ENCODE results near the gene NCKAP1. TPM values are rescaled to one million over a fixed set of nuclear protein-coding genes. Genes with fewer than 3 reads are reported as not detected.
A peak's percentile ranks its signal among the peaks of the same experiment; 100 is the strongest.
"Not testable (repeated sequence)": the region's sequence is repeated elsewhere in the genome, so short reads cannot be mapped to it uniquely, and the experiment has no call there.

The NCKAP1 gene
- polyA plus RNA-seq, 1 experiment, result 58.0 TPM

GRCh38 chr2:182994228-182994912 lies 43.9 kb downstream of the NCKAP1 start:
- no peak for DNase-seq (ENCODE audit: low read depth)
- POLR2A ChIA-PET, result no interaction called here
- Histone ChIP-seq H3K36me3 (ENCODE audit: control insufficient read depth, insufficient read depth, low read length) (0 out of 2 replicates have a peak, but pooled peaks cover 3% of the 10 kb centered on the region), H3K27me3 (ENCODE audit: control insufficient read depth, insufficient read depth, low read length) (no peaks in the 10 kb centered on the region), H3K4me3 (ENCODE audit: low read depth, low read length) (no peak overlapping the region)
- TF ChIP-seq, protein P1, sequence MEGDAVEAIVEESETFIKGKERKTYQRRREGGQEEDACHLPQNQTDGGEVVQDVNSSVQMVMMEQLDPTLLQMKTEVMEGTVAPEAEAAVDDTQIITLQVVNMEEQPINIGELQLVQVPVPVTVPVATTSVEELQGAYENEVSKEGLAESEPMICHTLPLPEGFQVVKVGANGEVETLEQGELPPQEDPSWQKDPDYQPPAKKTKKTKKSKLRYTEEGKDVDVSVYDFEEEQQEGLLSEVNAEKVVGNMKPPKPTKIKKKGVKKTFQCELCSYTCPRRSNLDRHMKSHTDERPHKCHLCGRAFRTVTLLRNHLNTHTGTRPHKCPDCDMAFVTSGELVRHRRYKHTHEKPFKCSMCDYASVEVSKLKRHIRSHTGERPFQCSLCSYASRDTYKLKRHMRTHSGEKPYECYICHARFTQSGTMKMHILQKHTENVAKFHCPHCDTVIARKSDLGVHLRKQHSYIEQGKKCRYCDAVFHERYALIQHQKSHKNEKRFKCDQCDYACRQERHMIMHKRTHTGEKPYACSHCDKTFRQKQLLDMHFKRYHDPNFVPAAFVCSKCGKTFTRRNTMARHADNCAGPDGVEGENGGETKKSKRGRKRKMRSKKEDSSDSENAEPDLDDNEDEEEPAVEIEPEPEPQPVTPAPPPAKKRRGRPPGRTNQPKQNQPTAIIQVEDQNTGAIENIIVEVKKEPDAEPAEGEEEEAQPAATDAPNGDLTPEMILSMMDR (IDR thresholded peaks at IDR 0.05; ENCODE audit: insufficient read depth, low read depth, low read length), result no peak
- CTCF ChIA-PET, result no interaction called here

DNA sequence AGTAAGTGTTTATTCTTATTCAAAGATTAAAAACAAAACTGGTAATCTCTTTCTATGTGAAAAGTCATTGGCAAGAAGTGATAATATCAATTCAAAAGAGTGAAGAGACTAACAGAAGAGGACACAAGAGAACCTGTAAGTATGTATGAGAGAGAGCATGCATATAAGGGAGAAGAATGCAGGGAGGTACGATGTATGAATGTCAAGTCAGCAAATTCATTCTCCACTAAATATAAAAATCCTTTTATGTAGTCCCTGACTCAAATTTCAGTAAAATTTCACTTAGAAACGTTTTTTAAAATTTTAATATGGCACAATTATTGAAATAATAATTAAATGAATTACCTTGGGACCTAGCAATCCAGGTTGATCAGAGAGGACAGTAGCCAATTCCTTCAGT lies 55.3 kb downstream of the NCKAP1 start:
- no peak overlapping the region for H3K4me3 ChIP-seq (ENCODE audit: low read depth, low read length)
- ChIA-PET CTCF (interaction anchor here (1.6 kb wide), 1 partner anchor 316 kb away, joined by 4 read pairs; no protein-coding TSS in a partner anchor), POLR2A (no interaction called here)
- DNase-seq (ENCODE audit: low read depth), result no peak
- H3K27me3 ChIP-seq (ENCODE audit: control insufficient read depth, insufficient read depth, low read length), result no peaks in the 10 kb centered on the region
- TF ChIP-seq, protein P1 (IDR thresholded peaks at IDR 0.05; ENCODE audit: insufficient read depth, low read depth, low read length), result no peak
- H3K36me3 ChIP-seq (ENCODE audit: control insufficient read depth, insufficient read depth, low read length), result peaks cover 1% of the 10 kb centered on the region

DNA sequence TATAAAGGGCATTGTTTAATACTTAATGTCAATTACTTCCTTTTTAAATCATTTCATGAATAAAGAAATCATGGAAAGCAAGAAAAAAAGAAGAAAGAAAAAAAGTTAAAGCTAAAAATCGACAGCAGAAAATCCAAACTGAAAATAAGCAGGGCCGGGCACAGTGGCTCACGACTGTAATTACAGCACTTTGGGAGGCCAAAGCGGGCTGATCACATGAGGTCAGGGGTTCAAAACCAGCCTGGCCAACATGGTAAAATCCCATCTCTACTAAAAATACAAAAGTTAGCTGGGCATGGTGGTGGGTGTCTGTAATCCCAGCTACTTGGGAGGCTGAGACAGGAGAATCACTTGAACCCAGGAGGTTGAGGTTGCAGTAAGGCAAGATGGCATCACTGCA lies 56.8 kb downstream of the NCKAP1 start:
- POLR2A ChIA-PET; H3K4me3 ChIP-seq (ENCODE audit: low read depth, low read length); H3K36me3 ChIP-seq (ENCODE audit: control insufficient read depth, insufficient read depth, low read length); DNase-seq (ENCODE audit: low read depth); H3K27me3 ChIP-seq (ENCODE audit: control insufficient read depth, insufficient read depth, low read length): not testable (repeated sequence)
- CTCF ChIA-PET, result interaction anchor here (1.4 to 3.1 kb wide), 7 partner anchors 11 to 219 kb away, joined by 3 to 37 read pairs (median 7); no protein-coding TSS in a partner anchor

DNA sequence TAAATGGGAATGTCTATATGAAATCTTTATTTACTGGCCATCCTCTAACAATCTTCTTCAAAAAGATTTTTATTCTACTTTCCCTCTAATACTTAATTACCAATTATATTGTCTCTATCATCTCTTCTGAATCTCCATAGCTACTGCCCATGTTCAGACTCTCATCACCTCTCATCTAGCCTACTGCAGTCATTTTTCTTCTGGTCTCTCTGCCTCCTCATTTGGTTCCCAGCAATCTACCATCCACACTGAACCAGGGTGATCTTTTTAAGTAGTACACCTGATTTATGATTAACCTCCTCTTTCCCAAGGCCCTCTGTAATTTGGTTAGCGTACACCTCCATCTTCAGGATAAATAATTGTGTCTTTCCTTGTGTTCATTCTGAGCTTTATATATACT lies 57.6 kb downstream of the NCKAP1 start:
- H3K27me3 ChIP-seq (ENCODE audit: control insufficient read depth, insufficient read depth, low read length), result no peaks in the 10 kb centered on the region
- TF ChIP-seq, protein P1 (IDR thresholded peaks at IDR 0.05; ENCODE audit: insufficient read depth, low read depth, low read length), result no peak
- peaks cover 1% of the 10 kb centered on the region for H3K36me3 ChIP-seq (ENCODE audit: control insufficient read depth, insufficient read depth, low read length)
- H3K4me3 ChIP-seq (ENCODE audit: low read depth, low read length), result no peak overlapping the region
- POLR2A ChIA-PET, result no interaction called here
- CTCF ChIA-PET, result interaction anchor here (0.7 to 3.1 kb wide), 19 partner anchors 9 to 314 kb away, joined by 3 to 37 read pairs (median 4); no protein-coding TSS in a partner anchor
- no peak for DNase-seq (ENCODE audit: low read depth)

DNA sequence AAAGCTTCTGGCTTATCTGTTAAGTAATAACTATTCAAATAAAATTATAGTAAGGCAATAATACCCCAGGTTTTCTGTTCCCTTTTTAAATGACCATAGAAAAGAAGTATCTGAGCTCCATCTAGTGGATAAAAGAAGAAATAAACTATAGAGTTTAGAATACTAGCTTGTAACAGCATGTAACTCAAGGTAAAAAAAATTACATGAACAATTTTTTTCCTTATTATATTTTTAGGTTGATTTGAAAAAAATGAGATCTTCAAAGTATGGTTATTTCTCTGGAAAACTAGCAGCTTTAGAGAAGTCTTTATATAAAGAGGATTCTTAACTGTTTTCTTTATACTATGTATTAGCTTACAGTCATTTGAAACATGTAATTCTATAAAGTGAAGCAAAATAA lies 58.1 kb downstream of the NCKAP1 start:
- ChIA-PET CTCF (interaction anchor here (0.7 to 3.1 kb wide), 21 partner anchors 9 to 326 kb away, joined by 3 to 37 read pairs (median 4); no protein-coding TSS in a partner anchor), POLR2A (interaction anchor here (0.6 kb wide), 1 partner anchor 40 kb away, joined by 4 read pairs; no protein-coding TSS in a partner anchor)
- TF ChIP-seq, protein P1 (IDR thresholded peaks at IDR 0.05; ENCODE audit: insufficient read depth, low read depth, low read length), result peak; percentile 50
- no peak for DNase-seq (ENCODE audit: low read depth)
- H3K27me3 ChIP-seq (ENCODE audit: control insufficient read depth, insufficient read depth, low read length), result no peaks in the 10 kb centered on the region
- peaks cover 1% of the 10 kb centered on the region for H3K36me3 ChIP-seq (ENCODE audit: control insufficient read depth, insufficient read depth, low read length)
- no peak overlapping the region for H3K4me3 ChIP-seq (ENCODE audit: low read depth, low read length)

Data from BJ (cell line).